ENCODE measurements around the gene PRSS2.
"Not testable (repeated sequence)": the region's sequence is repeated elsewhere in the genome, so short reads cannot be mapped to it uniquely, and the experiment has no call there.

The PRSS2 gene

DNA sequence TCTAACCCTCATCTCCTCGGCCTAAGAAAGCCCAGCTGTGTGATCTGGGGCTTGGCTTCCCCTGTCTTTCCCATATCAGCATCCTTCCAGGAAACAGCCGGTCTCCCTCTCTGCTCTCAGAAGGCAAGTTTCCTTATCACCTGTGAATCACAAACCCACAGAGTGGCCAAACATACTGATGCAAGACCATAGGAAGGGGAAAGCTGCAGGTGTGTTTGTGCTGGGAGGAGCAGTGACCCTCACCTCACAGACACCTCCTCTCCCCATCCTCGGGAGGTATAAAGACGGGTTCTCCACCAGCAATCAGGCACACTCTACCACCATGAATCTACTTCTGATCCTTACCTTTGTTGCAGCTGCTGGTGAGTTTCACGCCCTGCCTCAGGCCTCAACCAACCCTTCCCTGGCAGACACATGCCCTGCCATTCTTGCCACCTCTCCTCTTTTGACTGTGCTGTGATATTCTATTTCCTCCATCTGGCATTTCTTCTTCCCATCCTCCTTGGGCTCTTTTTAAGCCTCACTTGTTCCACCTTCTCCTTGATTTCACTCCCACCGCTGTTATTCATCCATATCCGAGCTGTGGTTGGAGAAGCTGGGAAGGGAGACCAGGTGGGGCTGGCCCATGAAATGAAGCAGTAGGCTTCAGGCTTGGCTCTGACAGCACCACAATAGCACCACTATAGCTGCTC lies at the start of gene PRSS2:
TSS of gene PRSS2 (plus strand) at position 310 of the 692 bp plus-strand sequence. CDS start at position 323, 13 bp downstream.
- DNase-seq (ENCODE audit: low spot score): no peak

DNA sequence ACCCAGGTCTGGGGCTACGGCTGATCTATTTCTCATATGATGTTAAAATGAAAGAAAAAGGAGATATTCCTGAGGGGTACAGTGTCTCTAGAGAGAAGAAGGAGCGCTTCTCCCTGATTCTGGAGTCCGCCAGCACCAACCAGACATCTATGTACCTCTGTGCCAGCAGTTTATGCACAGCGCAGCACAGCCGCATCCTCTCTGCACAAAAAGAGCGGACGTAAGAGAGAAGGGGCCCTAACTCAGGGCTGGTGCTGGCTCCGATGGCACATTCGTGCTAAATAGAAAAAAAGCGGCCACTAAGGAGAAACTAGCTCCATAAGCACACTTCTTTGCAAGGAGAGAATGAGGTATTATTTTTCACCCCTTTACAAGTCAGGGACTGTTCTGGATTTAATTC lies 49.8 kb upstream of the PRSS2 start:
- no peak for DNase-seq (ENCODE audit: low spot score)

DNA sequence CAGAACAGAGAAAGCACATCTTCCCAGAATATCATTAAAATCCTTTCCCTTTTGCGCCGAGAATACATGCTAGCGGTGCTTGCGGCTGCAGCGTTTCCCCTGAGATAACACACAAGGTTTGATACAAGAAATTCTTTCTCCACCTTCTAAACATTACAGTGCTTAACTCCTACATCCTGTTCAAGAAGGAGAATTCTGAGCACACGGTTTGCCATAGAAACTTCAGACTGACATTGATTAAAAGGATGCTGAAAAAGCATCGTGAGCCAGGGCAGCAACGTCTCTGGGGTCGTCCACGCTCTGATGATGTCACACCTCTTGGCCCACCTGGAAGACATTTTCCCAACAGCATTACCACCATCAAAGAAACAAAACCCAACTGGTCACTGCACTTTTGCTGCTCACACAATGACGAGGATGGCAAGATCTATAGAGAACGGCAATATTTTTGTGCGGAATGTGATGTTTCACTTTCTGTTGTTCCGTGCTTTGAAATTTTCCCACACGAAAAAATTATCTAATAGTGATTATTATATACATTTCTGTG lies 48.4 kb upstream of the PRSS2 start:
- DNase-seq (ENCODE audit: low spot score): no peak

DNA sequence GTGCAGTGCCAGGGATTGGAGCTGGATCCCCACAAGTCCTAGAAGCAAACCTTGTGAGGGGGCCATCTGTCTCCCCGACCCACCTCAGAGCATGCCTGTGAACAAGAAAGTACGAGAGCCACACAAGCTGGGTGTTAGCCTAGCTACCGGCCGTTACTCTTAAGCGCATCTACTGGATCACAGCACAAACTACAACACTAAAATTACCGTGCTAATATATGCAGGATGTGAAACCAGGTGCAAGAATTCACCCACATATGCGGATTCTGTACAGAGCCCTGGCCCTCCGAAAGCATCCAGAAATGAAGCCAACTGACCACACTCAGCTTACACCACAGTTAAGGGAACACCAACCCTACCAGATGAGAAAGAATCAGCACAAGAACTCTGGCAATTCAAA lies 37.5 kb upstream of the PRSS2 start:
- no peak for DNase-seq (ENCODE audit: low spot score)

DNA sequence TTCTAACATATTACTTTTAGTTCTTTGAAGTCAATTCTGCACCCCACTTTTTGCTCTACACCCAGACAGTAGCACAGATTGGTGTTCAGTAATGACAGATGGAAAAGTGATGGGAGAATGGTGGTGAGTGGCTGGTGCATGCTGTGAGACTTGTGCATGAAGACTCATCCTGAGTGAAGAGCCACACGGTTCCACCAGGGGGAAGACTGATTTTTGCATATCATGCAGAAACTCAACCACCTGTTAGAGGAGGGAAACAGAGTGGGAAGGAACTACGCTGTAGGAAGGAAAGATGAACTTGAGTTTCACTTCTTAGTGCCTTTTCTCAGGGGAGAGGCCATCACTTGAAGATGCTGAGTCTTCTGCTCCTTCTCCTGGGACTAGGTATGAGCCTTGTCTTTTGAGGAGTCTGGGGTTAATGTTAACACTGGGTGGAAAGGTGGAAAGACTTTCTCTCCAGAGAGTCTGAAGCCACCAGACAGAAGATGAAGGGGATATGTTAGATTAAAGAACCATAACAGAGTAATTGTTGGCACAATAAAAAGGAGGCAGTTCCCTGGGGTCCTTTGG lies 30.8 kb upstream of the PRSS2 start:
- no peak for DNase-seq (ENCODE audit: low spot score)

DNA sequence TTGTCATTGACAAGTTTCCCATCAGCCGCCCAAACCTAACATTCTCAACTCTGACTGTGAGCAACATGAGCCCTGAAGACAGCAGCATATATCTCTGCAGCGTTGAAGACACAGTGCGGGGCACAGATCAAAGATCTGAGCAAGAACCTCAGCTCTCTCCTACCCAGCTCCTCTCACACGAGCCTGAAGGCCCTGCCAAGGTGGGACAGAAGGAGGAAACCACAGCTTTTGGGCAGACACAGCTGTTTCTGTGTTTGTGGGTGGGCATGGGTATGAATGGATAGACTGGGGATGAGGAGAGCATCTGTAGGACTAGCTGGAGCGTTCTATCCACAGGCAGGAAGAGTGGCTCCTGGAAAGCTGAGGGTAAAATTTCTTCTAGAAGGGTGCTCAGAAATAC lies 30.0 kb upstream of the PRSS2 start:
- no peak for DNase-seq (ENCODE audit: low spot score)

DNA sequence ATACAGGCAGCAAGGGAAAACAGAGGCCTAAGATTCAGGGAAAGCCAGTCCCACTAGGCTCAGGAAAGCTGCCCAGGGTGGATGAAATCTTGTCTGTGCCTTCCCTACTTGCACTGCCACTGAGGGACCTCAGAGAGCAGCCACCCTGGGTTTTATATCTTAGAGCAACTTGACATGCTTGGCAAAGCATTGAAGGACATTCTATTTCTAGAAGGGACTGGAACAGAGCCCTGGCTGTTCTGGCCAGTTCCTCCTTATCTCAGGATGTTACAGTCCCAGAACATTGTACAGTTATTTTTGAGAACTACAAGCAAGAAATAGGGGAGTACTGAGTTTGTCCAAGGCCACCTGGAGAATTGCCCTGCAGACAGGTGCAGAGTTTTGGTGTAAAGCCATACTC lies 28.8 kb upstream of the PRSS2 start:
- not testable (repeated sequence) for DNase-seq (ENCODE audit: low spot score)

DNA sequence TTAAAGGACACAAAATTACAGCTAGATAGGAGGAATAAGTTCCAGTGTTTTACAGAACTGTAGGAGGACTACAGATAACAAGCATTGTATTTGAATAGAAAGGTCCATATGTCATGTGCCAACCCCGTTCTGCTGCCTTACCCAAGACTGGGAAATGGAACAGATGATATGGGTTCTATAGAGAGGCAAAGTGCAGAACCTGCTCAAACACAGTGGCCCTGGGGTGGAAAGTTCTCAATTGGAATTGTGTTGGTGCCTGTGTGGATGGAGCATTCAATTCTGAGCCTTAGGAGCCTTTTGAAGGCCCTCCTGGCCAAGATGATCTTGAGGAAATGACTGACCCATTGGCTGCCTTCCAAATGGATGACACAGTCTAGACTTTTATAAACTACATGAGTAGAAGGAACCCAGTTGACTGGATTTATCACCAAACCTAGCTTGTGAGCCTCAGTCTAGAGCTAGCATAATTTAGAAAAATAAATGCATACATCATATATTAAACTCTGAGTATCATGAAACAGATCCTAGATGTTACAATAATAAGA lies 25.6 kb upstream of the PRSS2 start:
- no peak for DNase-seq (ENCODE audit: low spot score)

DNA sequence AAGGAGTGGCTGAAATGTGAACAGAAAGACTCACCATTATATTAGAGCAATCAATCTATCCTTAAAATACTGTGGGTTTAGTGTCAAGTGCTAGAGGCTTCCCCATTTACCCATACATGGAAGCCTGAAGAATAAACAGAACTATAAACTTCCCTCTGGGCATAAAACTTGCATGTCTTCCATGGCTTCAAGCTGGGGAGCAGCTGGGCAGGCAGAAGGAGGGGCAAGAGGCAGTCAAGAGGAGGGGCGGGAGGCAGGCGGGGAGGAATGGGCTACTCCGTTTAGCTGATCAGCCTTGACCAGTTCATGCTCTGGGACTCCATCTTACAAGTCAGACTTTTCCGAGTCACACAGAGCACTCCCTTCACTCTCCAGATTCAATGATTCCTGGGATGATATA lies 25.0 kb upstream of the PRSS2 start:
- DNase-seq (ENCODE audit: low spot score): no peak

DNA sequence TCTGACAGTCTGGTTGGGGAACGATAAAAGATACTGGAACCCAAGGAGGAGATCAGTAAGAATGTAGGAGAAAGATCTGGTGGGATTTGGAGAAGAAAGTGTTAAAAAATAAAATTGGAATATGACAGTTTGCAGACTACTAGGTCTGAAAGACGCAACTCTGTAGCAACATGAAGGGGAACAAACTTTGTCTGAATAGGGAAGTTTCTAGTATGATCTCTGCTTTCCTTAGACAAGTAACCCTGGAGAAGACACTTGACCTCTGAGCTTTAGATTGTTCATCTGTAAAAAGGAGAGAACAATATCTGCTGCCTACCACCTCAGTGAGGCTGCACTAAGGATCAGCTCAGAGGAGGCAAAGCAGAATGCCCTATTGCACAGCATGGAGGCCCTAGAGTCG lies 24.5 kb upstream of the PRSS2 start:
- DNase-seq (ENCODE audit: low spot score): no peak

DNA sequence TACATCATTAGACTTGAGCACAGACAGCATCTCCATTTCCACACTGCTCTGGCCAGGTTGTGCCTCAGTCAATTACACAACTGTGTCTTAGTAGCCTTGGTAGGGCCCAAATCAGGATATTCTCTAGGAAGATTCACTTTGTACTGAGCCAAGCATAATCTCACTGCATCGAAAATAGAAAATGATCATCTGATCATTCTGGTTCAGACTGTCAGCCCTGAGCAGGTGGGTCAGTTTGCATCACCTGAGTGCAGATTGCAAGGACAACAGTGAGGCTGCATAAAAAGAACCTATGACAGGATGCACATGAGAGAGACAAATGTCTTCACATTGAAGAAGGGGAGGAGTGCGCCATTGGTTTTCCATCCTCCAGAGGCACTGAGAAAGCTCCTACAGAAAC lies 22.4 kb upstream of the PRSS2 start:
- DNase-seq (ENCODE audit: low spot score): not testable (repeated sequence)

DNA sequence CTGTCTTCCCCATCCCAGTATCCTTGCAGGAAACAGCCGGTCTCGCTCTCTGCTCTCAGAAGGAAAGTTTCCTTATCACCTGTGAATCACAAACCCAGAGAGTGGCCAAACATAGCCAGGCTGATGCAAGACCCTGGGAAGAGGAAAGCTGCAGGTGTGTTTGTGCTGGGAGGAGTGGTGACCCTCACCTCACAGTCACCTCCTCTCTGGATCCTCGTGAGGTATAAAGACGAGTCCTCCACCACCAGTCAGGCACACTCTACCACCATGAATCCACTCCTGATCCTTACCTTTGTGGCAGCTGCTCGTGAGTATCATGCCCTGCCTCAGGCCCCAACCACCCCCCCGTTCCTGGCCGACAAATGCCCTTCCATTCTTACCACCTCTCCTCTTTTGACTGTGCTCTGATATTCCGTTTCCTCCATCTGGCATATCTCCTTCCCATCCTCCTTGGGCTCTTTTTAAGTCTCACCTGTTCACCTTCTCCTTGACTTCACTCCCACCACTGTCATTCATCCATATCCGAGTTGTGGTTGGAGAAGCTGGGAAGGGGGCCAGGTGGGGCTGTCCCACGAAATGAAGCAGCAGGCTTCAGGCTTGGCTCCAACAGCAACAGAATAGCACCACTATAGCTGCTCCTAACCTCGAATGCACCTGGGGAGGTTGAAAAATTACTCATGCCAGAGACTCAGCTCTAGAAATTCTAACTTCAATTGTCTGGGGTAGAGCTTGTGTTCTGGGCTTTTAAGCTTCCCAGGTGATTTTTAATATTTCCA lies 21.4 kb upstream of the PRSS2 start, which contains the start of gene PRSS1:
TSS of gene PRSS1 (plus strand) at position 255 of the 776 bp plus-strand sequence. CDS start at position 268, 13 bp downstream.
- no peak for DNase-seq (ENCODE audit: low spot score)

DNA sequence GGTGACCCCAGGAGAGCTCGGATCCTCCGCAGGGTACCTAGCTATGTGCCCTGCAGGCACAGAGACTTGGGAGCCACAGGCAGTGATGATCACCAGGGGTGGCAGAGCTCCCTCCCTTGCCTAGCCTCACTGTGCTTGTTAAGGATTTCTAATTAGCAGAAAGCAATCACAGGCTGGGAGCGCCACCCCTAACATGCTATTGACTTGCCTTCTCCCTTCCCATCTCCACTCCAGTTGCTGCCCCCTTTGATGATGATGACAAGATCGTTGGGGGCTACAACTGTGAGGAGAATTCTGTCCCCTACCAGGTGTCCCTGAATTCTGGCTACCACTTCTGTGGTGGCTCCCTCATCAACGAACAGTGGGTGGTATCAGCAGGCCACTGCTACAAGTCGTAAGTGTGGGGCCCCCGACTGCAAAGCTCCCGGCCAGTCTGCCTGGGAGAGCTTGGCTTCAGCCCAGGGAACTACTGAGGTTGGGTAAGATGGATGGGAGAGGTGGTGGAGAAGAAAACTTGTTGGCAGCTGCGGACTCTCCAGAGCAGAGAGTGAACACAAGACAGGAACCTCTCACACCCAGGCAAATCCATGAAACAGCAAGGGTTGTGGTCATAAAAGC lies 20.3 kb upstream of the PRSS2 start:
- DNase-seq (ENCODE audit: low spot score): no peak

DNA sequence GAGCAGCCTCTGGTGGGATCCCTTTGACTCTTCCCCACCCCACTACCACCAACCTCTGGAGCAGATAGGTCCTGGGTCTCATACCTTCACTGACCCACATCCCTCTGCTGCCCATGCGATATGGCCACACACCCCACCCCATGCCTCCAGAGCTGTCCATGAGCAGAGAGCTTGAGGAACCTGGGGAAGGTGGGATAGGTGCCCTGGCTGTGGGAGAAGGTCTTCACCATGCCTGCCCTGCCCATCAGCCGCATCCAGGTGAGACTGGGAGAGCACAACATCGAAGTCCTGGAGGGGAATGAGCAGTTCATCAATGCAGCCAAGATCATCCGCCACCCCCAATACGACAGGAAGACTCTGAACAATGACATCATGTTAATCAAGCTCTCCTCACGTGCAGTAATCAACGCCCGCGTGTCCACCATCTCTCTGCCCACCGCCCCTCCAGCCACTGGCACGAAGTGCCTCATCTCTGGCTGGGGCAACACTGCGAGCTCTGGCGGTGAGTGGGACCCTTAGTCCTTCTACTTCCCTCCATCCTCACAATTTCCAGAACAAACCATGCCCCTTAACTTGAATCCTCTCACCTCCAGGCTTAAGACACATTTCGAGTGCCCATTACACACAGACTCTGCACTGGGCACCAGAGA lies 19.1 kb upstream of the PRSS2 start:
- not testable (repeated sequence) for DNase-seq (ENCODE audit: low spot score)

DNA sequence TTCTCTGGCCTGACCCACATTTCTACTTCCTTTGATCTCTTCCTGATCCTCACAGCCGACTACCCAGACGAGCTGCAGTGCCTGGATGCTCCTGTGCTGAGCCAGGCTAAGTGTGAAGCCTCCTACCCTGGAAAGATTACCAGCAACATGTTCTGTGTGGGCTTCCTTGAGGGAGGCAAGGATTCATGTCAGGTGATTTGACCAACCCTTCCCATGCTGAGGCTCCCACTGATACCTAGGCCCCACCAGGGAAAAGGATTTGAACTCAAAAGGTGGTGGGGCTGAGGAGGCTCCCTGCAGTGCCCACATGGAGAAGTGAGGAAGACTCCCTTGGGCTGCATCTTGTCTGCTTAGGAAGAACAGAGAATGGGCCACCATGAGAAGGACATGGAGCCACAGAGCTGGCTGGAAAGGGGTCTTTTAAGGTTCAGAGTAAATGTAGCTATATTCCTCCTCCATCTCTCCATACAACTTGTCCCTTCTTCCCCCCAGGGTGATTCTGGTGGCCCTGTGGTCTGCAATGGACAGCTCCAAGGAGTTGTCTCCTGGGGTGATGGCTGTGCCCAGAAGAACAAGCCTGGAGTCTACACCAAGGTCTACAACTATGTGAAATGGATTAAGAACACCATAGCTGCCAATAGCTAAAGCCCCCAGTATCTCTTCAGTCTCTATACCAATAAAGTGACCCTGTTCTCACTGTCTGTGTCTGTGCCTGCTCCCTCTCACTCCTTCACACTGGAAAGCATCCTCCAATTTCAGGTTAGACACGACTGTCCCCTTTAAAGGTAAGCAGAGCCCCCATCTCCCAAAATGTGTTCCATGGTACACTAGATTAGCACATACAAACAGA lies 18.2 kb upstream of the PRSS2 start:
- DNase-seq (ENCODE audit: low spot score): no peak

DNA sequence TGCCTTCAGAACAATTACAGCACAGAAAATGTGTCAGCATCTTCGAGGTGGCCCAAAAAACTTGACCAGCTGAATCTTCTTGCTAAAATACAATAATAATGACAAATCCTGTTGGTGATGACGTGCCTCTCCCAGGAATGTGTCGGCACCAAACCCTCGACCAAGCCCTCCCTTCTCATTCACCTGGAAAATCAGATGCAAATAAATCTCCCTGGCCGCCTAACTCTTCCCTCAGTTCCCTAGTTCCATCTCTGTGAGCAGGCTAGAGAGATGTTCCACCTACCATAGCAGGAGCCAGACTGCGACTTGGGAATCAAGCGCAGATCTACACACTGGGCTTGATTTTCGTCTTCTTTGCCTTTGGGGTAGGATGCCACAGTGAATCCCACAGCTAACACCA lies 17.4 kb upstream of the PRSS2 start:
- no peak for DNase-seq (ENCODE audit: low spot score)

DNA sequence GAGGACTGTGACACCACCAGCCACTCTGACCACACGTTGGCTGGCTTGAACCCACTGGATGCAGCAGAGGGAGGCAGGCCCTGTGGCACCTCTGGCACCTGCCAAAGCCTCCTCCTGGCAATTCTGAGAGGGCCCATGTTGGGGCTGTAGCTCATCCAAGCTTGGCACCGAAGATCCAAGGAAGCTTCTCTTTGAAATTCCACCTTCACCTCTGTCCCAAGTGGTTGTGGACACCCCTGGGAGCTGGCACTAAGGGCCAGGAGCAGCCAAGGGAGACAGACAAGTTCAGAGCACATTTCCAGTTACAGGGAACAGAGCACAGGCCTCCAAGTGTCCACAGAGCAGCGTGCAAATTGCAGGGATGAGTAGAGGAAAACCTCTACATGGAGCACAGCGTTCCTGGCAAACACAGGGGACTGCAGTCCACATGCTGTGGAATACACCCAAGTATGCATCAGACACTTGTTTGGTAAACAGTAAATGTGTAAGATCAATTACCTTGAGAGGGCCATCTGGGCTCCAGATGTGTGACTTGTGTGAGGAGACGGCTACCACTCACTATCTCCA lies 16.8 kb upstream of the PRSS2 start:
- not testable (repeated sequence) for DNase-seq (ENCODE audit: low spot score)

DNA sequence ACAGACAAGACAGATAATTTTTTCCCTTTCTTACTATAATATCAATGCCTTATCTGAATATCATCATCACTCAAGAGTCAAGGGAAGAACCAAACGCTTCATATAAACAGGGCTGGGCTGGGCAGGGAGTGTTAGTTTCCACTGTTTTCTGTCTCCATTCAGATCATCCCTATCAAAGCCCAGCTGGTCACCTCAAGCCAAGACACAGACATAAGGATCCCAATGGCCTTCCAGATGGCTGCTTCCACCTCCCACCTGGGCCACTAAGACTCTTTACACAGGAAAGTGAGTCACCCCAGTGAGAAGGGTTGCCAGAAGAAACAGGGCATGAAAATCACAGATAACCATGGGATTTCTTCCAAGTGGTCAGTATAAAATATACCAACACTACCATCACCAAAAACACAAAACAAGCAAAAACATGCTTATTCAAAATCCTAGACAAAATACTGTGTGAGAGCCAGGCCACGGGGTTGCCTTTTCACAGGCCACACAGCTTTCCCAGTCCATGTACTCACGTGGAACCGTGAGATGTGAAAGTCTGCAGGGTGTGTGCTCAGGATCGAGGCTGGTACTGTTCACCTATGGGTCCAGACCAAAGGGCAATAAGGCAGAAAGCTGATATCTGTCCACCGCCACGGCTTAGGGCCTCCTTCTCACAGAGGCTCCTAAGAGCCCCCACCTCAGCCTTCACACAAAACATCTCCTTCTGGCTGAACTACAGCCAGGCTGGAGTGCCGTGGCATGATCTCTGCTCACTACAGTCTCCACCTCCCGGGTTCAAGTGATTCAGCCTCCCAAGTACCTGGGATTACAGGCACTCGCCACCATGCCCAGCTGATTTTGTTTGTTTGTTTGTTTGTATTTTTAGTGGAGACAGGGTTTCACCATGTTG lies 15.8 kb upstream of the PRSS2 start:
- DNase-seq (ENCODE audit: low spot score): no peak

DNA sequence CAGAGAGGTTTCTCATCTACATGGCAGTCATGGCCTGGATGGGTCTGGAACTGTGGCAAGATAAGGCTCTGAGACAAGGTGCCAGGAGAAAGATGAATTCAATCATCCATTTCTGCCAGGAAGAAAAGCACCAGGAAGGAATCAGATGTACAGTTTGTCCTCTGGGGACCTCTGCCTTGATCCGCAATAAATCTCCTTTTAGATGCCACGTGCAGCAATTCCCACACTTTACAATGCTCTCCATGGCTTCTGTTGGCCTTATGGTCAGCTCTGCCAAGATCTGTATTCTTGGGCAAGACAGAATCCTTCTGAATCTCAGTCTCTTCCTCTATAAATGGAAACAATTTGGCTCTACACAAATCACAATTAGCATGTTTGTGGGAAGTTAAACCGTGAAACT lies 12.5 kb upstream of the PRSS2 start:
- DNase-seq (ENCODE audit: low spot score): not testable (repeated sequence)

Measured in HuH-7.5 (cell line).